H1 (cell line): ENCODE measurements around the gene PRKRIP1. TPM values are rescaled to one million over a fixed set of nuclear protein-coding genes. Genes with fewer than 3 reads are reported as not detected.
"Not testable (repeated sequence)": the region's sequence is repeated elsewhere in the genome, so short reads cannot be mapped to it uniquely, and the experiment has no call there.

Experiments used
- CTCF ChIA-PET: fragments of 300-600 bp; sonication (Branson Sonifier 250); formaldehyde crosslinking; loops from one replicate; lab custom pipeline; 2021; ENCODE audit not compliant: partially characterized antibody; lab: Charles Lee
- POLR2A ChIA-PET: fragments of 300-600 bp; sonication (Branson Sonifier 250); formaldehyde crosslinking; loops from one replicate; lab custom pipeline; 2021; ENCODE audit warnings: inconsistent platforms; ENCODE audit not compliant: partially characterized antibody; lab: Charles Lee
- DNase-seq, 2 experiments: peaks; one replicate each; pipeline versions ENCODE4 v3.0.0 to v3.0.0-alpha.2; 2010 to 2022; ENCODE audit warnings: low spot score in 2 of 2, low read depth in 1 of 2, mixed read lengths in 1 of 2
- FAIRE-seq: peaks from 2 replicates; lab custom pipeline; 2011; peaks lifted over from hg19 to GRCh38; lab: Jason Lieb, UNC
- H2AFZ ChIP-seq: 2 replicates; pipeline ENCODE4 v1.8.1; 2012; ENCODE audit warnings: low read length, inconsistent platforms
- H2AK5ac ChIP-seq: 2 replicates; pipeline ENCODE4 v1.6.1; 2013; ENCODE audit warnings: low read depth, low read length
- H2BK120ac ChIP-seq: replicated peaks from 2 replicates; pipeline ENCODE3; 2013; ENCODE audit warnings: low read depth, low read length, inconsistent platforms
- H2BK12ac ChIP-seq: 2 replicates; pipeline ENCODE4 v1.6.1; 2013; ENCODE audit warnings: low read depth, low read length
- H2BK15ac ChIP-seq: 2 replicates; pipeline ENCODE4 v1.6.1; 2013; ENCODE audit warnings: low read length
- H2BK20ac ChIP-seq: 2 replicates; pipeline ENCODE4 v1.6.1; 2013; ENCODE audit warnings: low read length
- H2BK5ac ChIP-seq: 2 replicates; pipeline ENCODE4 v1.6.1; 2013; ENCODE audit warnings: low read depth, low read length
- H3K14ac ChIP-seq: 2 replicates; pipeline ENCODE4 v1.6.1; 2013; ENCODE audit warnings: inconsistent platforms; ENCODE audit not compliant: insufficient read length
- H3K18ac ChIP-seq: 2 replicates; pipeline ENCODE4 v1.6.1; 2013; ENCODE audit warnings: low read length; ENCODE audit errors: extremely low read depth
- H3K23ac ChIP-seq: 2 replicates; pipeline ENCODE4 v1.6.1; 2013; ENCODE audit warnings: inconsistent platforms; ENCODE audit not compliant: insufficient read length
- H3K23me2 ChIP-seq: 2 replicates; pipeline ENCODE4 v1.6.1; 2013; ENCODE audit warnings: low read depth, low read length
- H3K27ac ChIP-seq: 2 replicates; pipeline ENCODE4 v1.6.1; 2011; ENCODE audit warnings: low read depth, low read length, inconsistent platforms
- H3K27me3 ChIP-seq, 4 experiments: replicated peaks in 1 of 4; 1 replicate in 1 of 4; 2 replicates in 3 of 4; pipeline versions ENCODE4 v1.6.1 to v1.8.1; 2011 to 2013; ENCODE audit warnings: low read length in 3 of 4, mild to moderate bottlenecking in 3 of 4, inconsistent platforms in 2 of 4, mixed read lengths in 2 of 4, moderate library complexity in 1 of 4; ENCODE audit not compliant: control insufficient read depth in 3 of 4, insufficient read depth in 3 of 4; ENCODE audit errors: extremely low read depth in 1 of 4
- H3K36me3 ChIP-seq, 4 experiments: 2 replicates each; pipeline versions ENCODE4 v1.6.1 to v1.8.1; 2011 to 2013; ENCODE audit warnings: mild to moderate bottlenecking in 4 of 4, low read length in 3 of 4, moderate library complexity in 2 of 4, control low read depth in 1 of 4, inconsistent platforms in 1 of 4; ENCODE audit not compliant: insufficient read depth in 4 of 4, control insufficient read depth in 2 of 4
- H3K4ac ChIP-seq: replicated peaks from 2 replicates; pipeline ENCODE3; 2013; ENCODE audit warnings: low read length, low read depth, mixed read lengths, inconsistent platforms; ENCODE audit not compliant: insufficient read length
- H3K4me1 ChIP-seq, 4 experiments: replicated peaks in 1 of 4; 1 replicate in 1 of 4; 2 replicates in 3 of 4; pipeline versions ENCODE4 v1.6.1 to v1.8.1; 2011 to 2013; ENCODE audit warnings: low read length in 3 of 4, inconsistent platforms in 2 of 4, mixed read lengths in 1 of 4; ENCODE audit not compliant: insufficient read depth in 4 of 4, control insufficient read depth in 3 of 4
- H3K4me2 ChIP-seq, 2 experiments: 2 replicates each; pipeline versions ENCODE4 v1.6.1 to v1.8.1; 2011 to 2013; ENCODE audit warnings: low read depth in 2 of 2, low read length in 2 of 2, control low read depth in 1 of 2, inconsistent platforms in 1 of 2, mild to moderate bottlenecking in 1 of 2; ENCODE audit not compliant: insufficient read depth in 1 of 2
- H3K4me3 ChIP-seq, 4 experiments: fragments of 200-600, 300-600 bp in 1 of 4; sonication (generic), shearing (Covaris generic), sonication (Bioruptor Twin) in 1 of 4; 2 replicates each; pipeline versions ENCODE4 v1.5.1 to v1.8.1; 2011 to 2016; ENCODE audit warnings: low read length in 4 of 4, low read depth in 3 of 4, control low read depth in 2 of 4, inconsistent platforms in 2 of 4, mild to moderate bottlenecking in 2 of 4, mixed read lengths in 1 of 4, moderate library complexity in 1 of 4; ENCODE audit not compliant: insufficient read depth in 2 of 4; ENCODE audit errors: extremely low read depth in 1 of 4
- H3K56ac ChIP-seq: replicated peaks from 2 replicates; pipeline ENCODE3; 2013; ENCODE audit warnings: low read depth, mild to moderate bottlenecking, mixed read lengths, low read length, inconsistent platforms; ENCODE audit not compliant: insufficient read length
- H3K79me1 ChIP-seq: 2 replicates; pipeline ENCODE4 v1.6.1; 2013; ENCODE audit warnings: low read depth, low read length, control low read depth
- H3K79me2 ChIP-seq, 2 experiments: 2 replicates each; pipeline versions ENCODE4 v1.6.1 to v1.8.1; 2012 to 2013; ENCODE audit warnings: low read length in 2 of 2, mild to moderate bottlenecking in 2 of 2, inconsistent platforms in 1 of 2; ENCODE audit not compliant: insufficient read depth in 2 of 2, control insufficient read depth in 1 of 2
- H3K9ac ChIP-seq, 4 experiments: replicated peaks in 1 of 4; 1 replicate in 1 of 4; 2 replicates in 3 of 4; pipeline versions ENCODE4 v1.6.1 to v1.8.1; 2011 to 2013; ENCODE audit warnings: low read depth in 3 of 4, low read length in 3 of 4, control low read depth in 2 of 4, mild to moderate bottlenecking in 2 of 4, moderate library complexity in 2 of 4, inconsistent platforms in 1 of 4; ENCODE audit errors: extremely low read depth in 1 of 4
- H3K9me3 ChIP-seq, 2 experiments: 2 replicates each; pipeline versions ENCODE4 v1.6.1 to v1.8.1; 2012 to 2013; ENCODE audit warnings: mild to moderate bottlenecking in 2 of 2, moderate library complexity in 2 of 2, control low read depth in 1 of 2, inconsistent platforms in 1 of 2, low read depth in 1 of 2, low read length in 1 of 2, mixed read lengths in 1 of 2; ENCODE audit not compliant: insufficient read depth in 2 of 2
- H4K20me1 ChIP-seq, 2 experiments: replicated peaks in 1 of 2; 2 replicates each; pipeline versions ENCODE3 to v1.8.1; 2011 to 2013; ENCODE audit warnings: inconsistent platforms in 2 of 2, low read length in 2 of 2, mild to moderate bottlenecking in 1 of 2; ENCODE audit not compliant: insufficient read depth in 2 of 2, control insufficient read depth in 1 of 2
- H4K5ac ChIP-seq: 2 replicates; pipeline ENCODE4 v1.6.1; 2013; ENCODE audit warnings: low read length, low read depth, mixed read lengths, inconsistent platforms; ENCODE audit not compliant: insufficient read length
- H4K8ac ChIP-seq: 2 replicates; pipeline ENCODE4 v1.8.0; 2013; ENCODE audit warnings: mild to moderate bottlenecking, moderate library complexity, low read length, inconsistent platforms; ENCODE audit not compliant: insufficient read depth; ENCODE audit errors: extremely low read depth
- H4K91ac ChIP-seq: replicated peaks from 2 replicates; pipeline ENCODE3; 2013; ENCODE audit warnings: low read length, mixed read lengths, inconsistent platforms; ENCODE audit not compliant: insufficient read length
- WGBS, 2 experiments: shearing (Covaris generic) in 1 of 2; methylation state at CpG; one replicate each; pipeline versions ENCODE4 v1.1.6 to v1.1.7; 2013 to 2015; ENCODE audit warnings: low lambda C conversion rate in 2 of 2, mixed read lengths in 2 of 2, inconsistent platforms in 1 of 2, low coverage in 1 of 2, missing lambda C conversion rate in 1 of 2; ENCODE audit not compliant: insufficient replicate concordance in 2 of 2, insufficient coverage in 1 of 2, insufficient read length in 1 of 2; ENCODE audit errors: extremely low coverage in 1 of 2, missing lambda C conversion rate in 1 of 2; 5-methylcytosine and 5-hydroxymethylcytosine counted together
- polyA plus RNA-seq, 7 experiments: library from polyadenylated mRNA; depleted of rRNA in 3 of 7; stranded (reverse) in 5 of 7; unstranded in 2 of 7; fragments of >200 nt in 5 of 7; fragments of 200-250 nt in 2 of 7; gene quantifications; 1 replicate in 5 of 7; 2 replicates in 1 of 7; 4 replicates in 1 of 7; pipeline versions ENCODE4 v1.2.1 to v1.2.3, GENCODE V29; 2011 to 2013; ENCODE audit warnings: missing spikeins in 2 of 7, mixed read lengths in 2 of 7
- total RNA-seq: library from RNA; stranded (reverse); fragmentation: NEBNext Ultra II Directional; extraction: Animal tissue kit (Norgen Biotek cat#: 25700); gene quantifications from 2 replicates; pipeline ENCODE4 v1.2.1, GENCODE V29; 2021

The PRKRIP1 gene
- total and polyA plus RNA-seq, 2 of the 8 experiments (the other 6 are each of a cell fraction or from before 2014, with no cell fraction given): 11.1 to 22.0 TPM

- H3K18ac ChIP-seq, H4K91ac ChIP-seq, H2BK120ac ChIP-seq, H3K4ac ChIP-seq, H2BK12ac ChIP-seq, H3K14ac ChIP-seq, H3K23ac ChIP-seq, H3K79me2 ChIP-seq, H3K4me1 ChIP-seq, H3K23me2 ChIP-seq, H3K9ac ChIP-seq, H4K5ac ChIP-seq, H3K9me3 ChIP-seq, H3K27ac ChIP-seq, H2BK5ac ChIP-seq, H2AK5ac ChIP-seq, H3K4me3 ChIP-seq, H2BK15ac ChIP-seq, H3K56ac ChIP-seq, H2BK20ac ChIP-seq, H3K27me3 ChIP-seq, H3K4me2 ChIP-seq, H3K79me1 ChIP-seq, H2AFZ ChIP-seq, FAIRE-seq, H4K8ac ChIP-seq, H4K20me1 ChIP-seq: not testable (repeated sequence)
- WGBS, 2 experiments: no CpG with 5 or more reads among the region's 14 CpGs
- ChIA-PET CTCF (interaction anchor here (1.5 kb wide), 1 partner anchor 62 kb away, joined by 3 read pairs; no protein-coding TSS in a partner anchor), POLR2A (interaction anchor here (1.3 kb wide), 1 partner anchor 10 kb away, joined by 5 read pairs; the partner anchor contains the start of genes ALKBH4 and LRWD1)
- DNase-seq: peak in 1 of 2 experiments; percentile 35
- H3K36me3 ChIP-seq: peaks cover 2 to 14% (median 8%) of the 10 kb centered on the region in 4 experiments; a peak in 5 of 8 replicates
These were observed 78.0 kb downstream of the PRKRIP1 start for GRCh38 chr7:102474116-102474515.
